OCI-LY7 (cell line): ENCODE results near the gene SMAP1. TPM values are rescaled to one million over a fixed set of nuclear protein-coding genes. Genes with fewer than 3 reads are reported as not detected.

Experiments
- BruUV-seq: library from RNA; stranded (reverse); fragments of 400-500 nt; replicated peaks from 2 replicates; lab custom pipeline; 2021; lab: Mats Ljungman, UMichigan
- CTCF ChIA-PET: fragments of 300-600 bp; sonication (Branson Sonifier 250); formaldehyde crosslinking; loops from one replicate; lab custom pipeline; 2022; ENCODE audit warnings: antibody characterized with exemption; ENCODE audit not compliant: unreplicated experiment; lab: Charles Lee
- POLR2A ChIA-PET: fragments of 300-600 bp; sonication (Branson Sonifier 250); formaldehyde crosslinking; loops from one replicate; lab custom pipeline; 2022; ENCODE audit warnings: antibody characterized with exemption; lab: Charles Lee
- DNase-seq: peaks from one replicate; pipeline ENCODE4 v3.0.0-alpha.2; 2015; ENCODE audit warnings: low spot score
- H2AFZ ChIP-seq: fragments of 200-600 bp; sonication (generic), shearing (Covaris generic); 2 replicates; pipeline ENCODE4 v1.6.1; 2014; ENCODE audit warnings: mild to moderate bottlenecking, antibody characterized with exemption, low read length, moderate library complexity
- H3K27ac ChIP-seq: fragments of 200-600 bp; sonication (generic); 2 replicates; pipeline ENCODE4 v1.5.1; 2014; ENCODE audit warnings: mixed run types, low read depth, mild to moderate bottlenecking, moderate library complexity, low read length, inconsistent platforms; ENCODE audit not compliant: poor library complexity, severe bottlenecking
- H3K36me3 ChIP-seq: fragments of 200-600 bp; sonication (generic); 2 replicates; pipeline ENCODE4 v1.6.1; 2014; ENCODE audit warnings: mild to moderate bottlenecking, antibody characterized with exemption, low read length, moderate library complexity, mixed read lengths; ENCODE audit not compliant: insufficient read depth
- H3K4me1 ChIP-seq: fragments of 200-600 bp; sonication (generic); 2 replicates; pipeline ENCODE4 v1.5.1; 2014; ENCODE audit warnings: mild to moderate bottlenecking, low read length; ENCODE audit not compliant: insufficient read depth, poor library complexity, severe bottlenecking
- H3K4me2 ChIP-seq: fragments of 200-600 bp; sonication (generic); 2 replicates; pipeline ENCODE4 v1.6.1; 2014; ENCODE audit warnings: mild to moderate bottlenecking, low read length
- H3K4me3 ChIP-seq: fragments of 200-600 bp; sonication (generic); 2 replicates; pipeline ENCODE4 v1.5.1; 2014; ENCODE audit warnings: mild to moderate bottlenecking, low read depth, low read length; ENCODE audit not compliant: poor library complexity, severe bottlenecking
- H3K79me2 ChIP-seq: fragments of 200-600 bp; sonication (generic); 2 replicates; pipeline ENCODE4 v1.6.1; 2016; ENCODE audit warnings: low read depth, mild to moderate bottlenecking, low read length, moderate library complexity, mixed read lengths; ENCODE audit not compliant: insufficient read depth
- H3K9me2 ChIP-seq: fragments of 200-600 bp; sonication (generic); 2 replicates; pipeline ENCODE4 v1.6.1; 2016; ENCODE audit warnings: mild to moderate bottlenecking, low read length, mixed read lengths; ENCODE audit not compliant: insufficient read depth
- H3K9me3 ChIP-seq: fragments of 200-600 bp; sonication (generic); 2 replicates; pipeline ENCODE4 v1.6.1; 2014; ENCODE audit warnings: mild to moderate bottlenecking, mixed run types, low read length, mixed read lengths
- H4K20me1 ChIP-seq: fragments of 200-600 bp; sonication (generic); 2 replicates; pipeline ENCODE4 v1.6.1; 2014; ENCODE audit warnings: mild to moderate bottlenecking, antibody characterized with exemption, low read length, moderate library complexity, mixed read lengths; ENCODE audit not compliant: insufficient read depth
- EZH2phosphoT487 ChIP-seq: fragments of 200-600 bp; sonication (generic); IDR thresholded peaks from 2 replicates; pipeline ENCODE4 v1.6.1; 2018; ENCODE audit warnings: low read depth, borderline replicate concordance, mild to moderate bottlenecking, mixed run types, antibody characterized with exemption, low read length, moderate library complexity, mixed read lengths
- intact Hi-C: fragments of 100-400 bp; cut with micrococcal nuclease; formaldehyde crosslinking; loops from one replicate; pipeline ENCODE4 v1.10.0; 2022; ENCODE audit not compliant: unreplicated experiment
- total RNA-seq, 2 experiments: library from RNA; depleted of rRNA in 1 of 2; stranded (reverse); fragments of >200 nt in 1 of 2; shearing (Covaris generic) in 1 of 2; gene quantifications; 2 replicates each; pipeline ENCODE4 v1.2.3, GENCODE V29; 2014 to 2022
- TF ChIP-seq, protein P1 (sequence below): fragments of 200-600 bp; sonication (generic); conservative IDR thresholded peaks from 2 replicates; pipeline ENCODE4 v1.5.1; 2014; ENCODE audit warnings: mild to moderate bottlenecking, antibody characterized with exemption, low read length, moderate library complexity, mixed read lengths

The SMAP1 gene
- total RNA-seq, 2 experiments from 2014 or later = 15.1 to 28.9 TPM

- ChIA-PET CTCF (no interaction called here), POLR2A (interaction anchor here (0.7 kb wide), 1 partner anchor 344 kb away, joined by 3 read pairs; no protein-coding TSS in a partner anchor)
These were observed 26.2 kb downstream of the SMAP1 start for GRCh38 chr6:70693887-70694286.

DNA sequence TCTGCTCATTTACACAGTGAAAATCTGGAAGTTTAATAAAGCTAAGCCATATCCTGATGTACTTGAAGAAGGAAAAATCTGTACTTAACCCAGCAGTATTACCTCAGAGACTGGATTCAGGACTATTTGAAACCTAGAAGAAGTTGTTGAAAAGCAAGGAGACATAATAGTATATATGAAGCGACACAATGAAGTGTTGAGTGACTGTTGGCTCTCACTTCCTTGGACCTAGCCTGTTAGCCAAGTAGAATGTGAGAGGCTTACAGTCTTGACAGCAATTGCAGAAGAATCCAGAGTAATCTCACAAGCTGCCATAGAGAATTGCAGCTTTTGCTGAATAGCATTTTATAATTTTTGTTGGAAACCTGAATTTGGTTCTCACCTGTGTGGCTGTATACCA, 26.7 kb downstream of the SMAP1 start:
- no peak overlapping the region for H3K27ac ChIP-seq
- CTCF ChIA-PET = no interaction called here
- H3K36me3 ChIP-seq = no peaks in the 10 kb centered on the region
- DNase-seq = no peak
- intact Hi-C loops = no loop called here
- H3K9me3 ChIP-seq = no peaks in the 10 kb centered on the region; the same call in 1 of the 2 replicates
- POLR2A ChIA-PET = no interaction called here
- no peaks in the 10 kb centered on the region for H3K9me2 ChIP-seq
- H3K4me1 ChIP-seq = peaks cover 9% of the 10 kb centered on the region
- TF ChIP-seq EZH2phosphoT487 = no peak
- TF ChIP-seq, protein P1, sequence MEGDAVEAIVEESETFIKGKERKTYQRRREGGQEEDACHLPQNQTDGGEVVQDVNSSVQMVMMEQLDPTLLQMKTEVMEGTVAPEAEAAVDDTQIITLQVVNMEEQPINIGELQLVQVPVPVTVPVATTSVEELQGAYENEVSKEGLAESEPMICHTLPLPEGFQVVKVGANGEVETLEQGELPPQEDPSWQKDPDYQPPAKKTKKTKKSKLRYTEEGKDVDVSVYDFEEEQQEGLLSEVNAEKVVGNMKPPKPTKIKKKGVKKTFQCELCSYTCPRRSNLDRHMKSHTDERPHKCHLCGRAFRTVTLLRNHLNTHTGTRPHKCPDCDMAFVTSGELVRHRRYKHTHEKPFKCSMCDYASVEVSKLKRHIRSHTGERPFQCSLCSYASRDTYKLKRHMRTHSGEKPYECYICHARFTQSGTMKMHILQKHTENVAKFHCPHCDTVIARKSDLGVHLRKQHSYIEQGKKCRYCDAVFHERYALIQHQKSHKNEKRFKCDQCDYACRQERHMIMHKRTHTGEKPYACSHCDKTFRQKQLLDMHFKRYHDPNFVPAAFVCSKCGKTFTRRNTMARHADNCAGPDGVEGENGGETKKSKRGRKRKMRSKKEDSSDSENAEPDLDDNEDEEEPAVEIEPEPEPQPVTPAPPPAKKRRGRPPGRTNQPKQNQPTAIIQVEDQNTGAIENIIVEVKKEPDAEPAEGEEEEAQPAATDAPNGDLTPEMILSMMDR = no peak
- no peaks in the 10 kb centered on the region for H4K20me1 ChIP-seq
- no peak overlapping the region for H2AFZ ChIP-seq
- no peak overlapping the region for H3K4me2 ChIP-seq
- H3K4me3 ChIP-seq = no peak overlapping the region
- peaks cover 12% of the 10 kb centered on the region; the same call in 1 of the 2 replicates for H3K79me2 ChIP-seq
- no TSS peak for BruUV-seq

More at GRCh38 chr6:70693887-70694286, 26.2 kb downstream of the SMAP1 start:
- Histone ChIP-seq H3K4me3 (no peak overlapping the region), H3K9me2 (no peaks in the 10 kb centered on the region), H3K9me3 (no peaks in the 10 kb centered on the region; the same call in 1 of the 2 replicates), H3K36me3 (no peaks in the 10 kb centered on the region), H3K4me1 (peaks cover 9% of the 10 kb centered on the region), H3K4me2 (peak overlapping the region; percentile 37), H2AFZ (no peak overlapping the region), H3K79me2 (peaks cover 12% of the 10 kb centered on the region; the same call in 1 of the 2 replicates), H3K27ac (no peak overlapping the region), H4K20me1 (no peaks in the 10 kb centered on the region)
- TF ChIP-seq, protein P1 = no peak
- no peak for TF ChIP-seq EZH2phosphoT487
- intact Hi-C loops = no loop called here
- no TSS peak for BruUV-seq
- peak; percentile 6 for DNase-seq
